ENCODE results near the gene SOCS7. TPM values are rescaled to one million over a fixed set of nuclear protein-coding genes. Genes with fewer than 3 reads are reported as not detected.

The SOCS7 gene
- total RNA-seq, 2 experiments from 2014 or later: 21.8 to 25.3 TPM

- no peaks in the 10 kb centered on the region for H3K9me3 Mint-ChIP-seq (ENCODE audit: low read depth)
- no peak overlapping the region for H3K27ac Mint-ChIP-seq
- no peaks in the 10 kb centered on the region for H3K27me3 Mint-ChIP-seq
- H3K4me3 Mint-ChIP-seq: no peak overlapping the region
- intact Hi-C loops (cut with DNase I, micrococcal nuclease): no loop called here
- DNase-seq (no peak), ATAC-seq (no peak)
- H3K4me1 Mint-ChIP-seq: peaks cover 11% of the 10 kb centered on the region
- peaks cover 10% of the 10 kb centered on the region for H3K36me3 Mint-ChIP-seq (ENCODE audit: low read depth)
- ChIA-PET POLR2A (no interaction called here), CTCF (interaction anchor here (0.7 to 1.1 kb wide), 4 partner anchors 22 to 685 kb away, joined by 3 to 4 read pairs (median 3); no protein-coding TSS in a partner anchor)
Measured at GRCh38 chr17:38327936-38328335, 23.7 kb upstream of the SOCS7 start.

GRCh38 chr17:38328620-38329019, 23.0 kb upstream of the SOCS7 start:
- Mint-ChIP-seq H3K27me3 (peaks cover 2% of the 10 kb centered on the region), H3K27ac (no peak overlapping the region), H3K9me3 (ENCODE audit: low read depth) (no peaks in the 10 kb centered on the region), H3K36me3 (ENCODE audit: low read depth) (peaks cover 3% of the 10 kb centered on the region), H3K4me3 (no peak overlapping the region), H3K4me1 (peaks cover 11% of the 10 kb centered on the region)
- ATAC-seq: no peak
- POLR2A ChIA-PET: no interaction called here
- intact Hi-C loops (cut with DNase I, micrococcal nuclease): no loop called here
- CTCF ChIA-PET: interaction anchor here (0.7 to 1.1 kb wide), 4 partner anchors 21 to 684 kb away, joined by 3 to 4 read pairs (median 4); no protein-coding TSS in a partner anchor
- no peak for DNase-seq

- intact Hi-C loops (cut with DNase I, micrococcal nuclease): no loop called here
- no peak overlapping the region for H3K4me3 Mint-ChIP-seq
- DNase-seq: no peak
- no peak for ATAC-seq
- POLR2A ChIA-PET: no interaction called here
- CTCF ChIA-PET: interaction anchor here (0.7 to 1.0 kb wide), 3 partner anchors 9 to 160 kb away, joined by 3 to 4 read pairs (median 3); no protein-coding TSS in a partner anchor
- no peak overlapping the region for H3K27ac Mint-ChIP-seq
- H3K4me1 Mint-ChIP-seq: peaks cover 11% of the 10 kb centered on the region
- no peaks in the 10 kb centered on the region for H3K9me3 Mint-ChIP-seq (ENCODE audit: low read depth)
- peaks cover 4% of the 10 kb centered on the region for H3K27me3 Mint-ChIP-seq
- no peaks in the 10 kb centered on the region for H3K36me3 Mint-ChIP-seq (ENCODE audit: low read depth)
Measured at GRCh38 chr17:38329284-38329683, 22.4 kb upstream of the SOCS7 start.

GRCh38 chr17:38329808-38330730, 21.6 kb upstream of the SOCS7 start:
- Mint-ChIP-seq H3K4me3 (no peak overlapping the region), H3K9me3 (ENCODE audit: low read depth) (no peaks in the 10 kb centered on the region), H3K4me1 (peaks cover 8% of the 10 kb centered on the region), H3K36me3 (ENCODE audit: low read depth) (no peaks in the 10 kb centered on the region), H3K27me3 (peaks cover 4% of the 10 kb centered on the region), H3K27ac (no peak overlapping the region)
- CTCF ChIA-PET: interaction anchor here (0.6 to 1.0 kb wide), 3 partner anchors 10 to 19 kb away, joined by 3 read pairs; no protein-coding TSS in a partner anchor
- POLR2A ChIA-PET: no interaction called here
- no peak for ATAC-seq
- no peak for DNase-seq
- intact Hi-C loops (cut with DNase I, micrococcal nuclease): loop anchor here in 1 of 2 experiments (5.0 kb wide), 1 partner anchor 82 kb away; no protein-coding TSS in a partner anchor

- CTCF ChIA-PET: interaction anchor here (0.6 to 0.7 kb wide), 4 partner anchors 14 to 213 kb away, joined by 3 read pairs; no protein-coding TSS in a partner anchor
- Mint-ChIP-seq H3K27me3 (peaks cover 4% of the 10 kb centered on the region), H3K27ac (no peak overlapping the region), H3K9me3 (ENCODE audit: low read depth) (no peaks in the 10 kb centered on the region), H3K4me3 (no peak overlapping the region), H3K36me3 (ENCODE audit: low read depth) (no peaks in the 10 kb centered on the region), H3K4me1 (peaks cover 3% of the 10 kb centered on the region)
- POLR2A ChIA-PET: no interaction called here
- intact Hi-C loops (cut with DNase I, micrococcal nuclease): loop anchor here in 1 of 2 experiments (5.0 kb wide), 1 partner anchor 81 kb away; no protein-coding TSS in a partner anchor
- ATAC-seq: no peak
- DNase-seq: no peak
Measured at GRCh38 chr17:38330941-38331411, 20.7 kb upstream of the SOCS7 start.

- no peaks in the 10 kb centered on the region for H3K9me3 Mint-ChIP-seq (ENCODE audit: low read depth)
- H3K27ac Mint-ChIP-seq: no peak overlapping the region
- H3K36me3 Mint-ChIP-seq (ENCODE audit: low read depth): no peaks in the 10 kb centered on the region
- no peak overlapping the region for H3K4me3 Mint-ChIP-seq
- DNase-seq (no peak), ATAC-seq (no peak)
- no peaks in the 10 kb centered on the region for H3K4me1 Mint-ChIP-seq
- ChIA-PET CTCF (interaction anchor here (0.7 to 2.2 kb wide), 5 partner anchors 8 to 76 kb away, joined by 3 to 16 read pairs (median 4); no protein-coding TSS in a partner anchor), POLR2A (no interaction called here)
- intact Hi-C loops (cut with DNase I, micrococcal nuclease): loop anchor here (1.0 to 5.0 kb wide), 2 partner anchors 80 to 82 kb away; no protein-coding TSS in a partner anchor
- H3K27me3 Mint-ChIP-seq: peaks cover 4% of the 10 kb centered on the region
Measured at GRCh38 chr17:38332735-38333134, 18.9 kb upstream of the SOCS7 start.

- H3K27me3 Mint-ChIP-seq: peaks cover 4% of the 10 kb centered on the region
- intact Hi-C loops (cut with DNase I, micrococcal nuclease): loop anchor here (1.0 to 5.0 kb wide), 2 partner anchors 79 to 81 kb away; no protein-coding TSS in a partner anchor
- H3K4me1 Mint-ChIP-seq: no peaks in the 10 kb centered on the region
- ATAC-seq: peak; percentile 91
- peak; percentile 81 for DNase-seq
- H3K27ac Mint-ChIP-seq: no peak overlapping the region
- no peaks in the 10 kb centered on the region for H3K36me3 Mint-ChIP-seq (ENCODE audit: low read depth)
- POLR2A ChIA-PET: no interaction called here
- H3K4me3 Mint-ChIP-seq: no peak overlapping the region
- CTCF ChIA-PET: interaction anchor here (0.6 to 2.2 kb wide), 12 partner anchors 8 to 447 kb away, joined by 3 to 16 read pairs (median 3); no protein-coding TSS in a partner anchor
- H3K9me3 Mint-ChIP-seq (ENCODE audit: low read depth): no peaks in the 10 kb centered on the region
Measured at GRCh38 chr17:38333635-38334295, 17.9 kb upstream of the SOCS7 start.

- H3K36me3 Mint-ChIP-seq (ENCODE audit: low read depth): no peaks in the 10 kb centered on the region
- ATAC-seq: no peak
- H3K27ac Mint-ChIP-seq: no peak overlapping the region
- no peaks in the 10 kb centered on the region for H3K4me1 Mint-ChIP-seq
- intact Hi-C loops (cut with DNase I, micrococcal nuclease): loop anchor here in 1 of 2 experiments (5.0 kb wide), 1 partner anchor 78 kb away; no protein-coding TSS in a partner anchor
- no peaks in the 10 kb centered on the region for H3K9me3 Mint-ChIP-seq (ENCODE audit: low read depth)
- ChIA-PET POLR2A (no interaction called here), CTCF (interaction anchor here (0.6 to 2.2 kb wide), 6 partner anchors 11 to 448 kb away, joined by 3 to 16 read pairs (median 3); no protein-coding TSS in a partner anchor)
- no peak overlapping the region for H3K4me3 Mint-ChIP-seq
- no peak for DNase-seq
- peaks cover 4% of the 10 kb centered on the region for H3K27me3 Mint-ChIP-seq
Measured at GRCh38 chr17:38334480-38335364, 16.9 kb upstream of the SOCS7 start.

- intact Hi-C loops (cut with DNase I, micrococcal nuclease): no loop called here
Measured at GRCh38 chr17:38336838-38337237, 14.8 kb upstream of the SOCS7 start.

GRCh38 chr17:38338053-38338452, 13.6 kb upstream of the SOCS7 start:
- ATAC-seq (no peak), DNase-seq (no peak)
- H3K4me3 Mint-ChIP-seq: no peak overlapping the region
- no peaks in the 10 kb centered on the region for H3K36me3 Mint-ChIP-seq (ENCODE audit: low read depth)
- POLR2A ChIA-PET: no interaction called here
- CTCF ChIA-PET: interaction anchor here (0.5 to 2.1 kb wide), 3 partner anchors 11 to 278 kb away, joined by 3 to 11 read pairs (median 3); no protein-coding TSS in a partner anchor
- H3K27me3 Mint-ChIP-seq: peaks cover 4% of the 10 kb centered on the region
- H3K27ac Mint-ChIP-seq: no peak overlapping the region
- no peaks in the 10 kb centered on the region for H3K9me3 Mint-ChIP-seq (ENCODE audit: low read depth)
- no peaks in the 10 kb centered on the region for H3K4me1 Mint-ChIP-seq
- intact Hi-C loops (cut with DNase I, micrococcal nuclease): no loop called here

More at GRCh38 chr17:38336838-38337237, 14.8 kb upstream of the SOCS7 start:
- peaks cover 4% of the 10 kb centered on the region for H3K27me3 Mint-ChIP-seq
- H3K4me3 Mint-ChIP-seq: no peak overlapping the region
- no peaks in the 10 kb centered on the region for H3K36me3 Mint-ChIP-seq (ENCODE audit: low read depth)
- ATAC-seq: no peak
- CTCF ChIA-PET: interaction anchor here (0.7 to 1.1 kb wide), 2 partner anchors 13 kb away, joined by 3 to 4 read pairs; no protein-coding TSS in a partner anchor
- POLR2A ChIA-PET: no interaction called here
- H3K4me1 Mint-ChIP-seq: no peaks in the 10 kb centered on the region
- no peaks in the 10 kb centered on the region for H3K9me3 Mint-ChIP-seq (ENCODE audit: low read depth)
- no peak for DNase-seq
- H3K27ac Mint-ChIP-seq: no peak overlapping the region

Data from activated CD4-positive, alpha-beta T cell treated with anti-CD3 and anti-CD28 coated beads for 36 hours (primary cell).